Suppressor macrophage treated with lipopolysaccharide for 1 hour (primary cell): Measurements from ENCODE around the gene MMP14.
"Not testable (repeated sequence)": the region's sequence is repeated elsewhere in the genome, so short reads cannot be mapped to it uniquely, and the experiment has no call there.

Source experiments
- DNase-seq, 3 donors: peaks; one replicate each; pipeline ENCODE4 v3.0.0-alpha.2; 2020 to 2022

The MMP14 gene

GRCh38 chr14:22836301-22837113, at the start of gene MMP14:
Gene MMP14 (plus strand): TSS chr14:22836585. CDS start chr14:22836818, 233 bp downstream.
- peak; percentile 55 to 85 (median 59) for DNase-seq

- DNase-seq: no peak
Measured at GRCh38 chr14:22786685-22787084, 49.7 kb upstream of the MMP14 start.

GRCh38 chr14:22791301-22791700, 45.1 kb upstream of the MMP14 start:
- DNase-seq: peak; percentile 87 to 96 (median 94)

GRCh38 chr14:22792158-22792557, 44.2 kb upstream of the MMP14 start:
- DNase-seq: no peak

DNA sequence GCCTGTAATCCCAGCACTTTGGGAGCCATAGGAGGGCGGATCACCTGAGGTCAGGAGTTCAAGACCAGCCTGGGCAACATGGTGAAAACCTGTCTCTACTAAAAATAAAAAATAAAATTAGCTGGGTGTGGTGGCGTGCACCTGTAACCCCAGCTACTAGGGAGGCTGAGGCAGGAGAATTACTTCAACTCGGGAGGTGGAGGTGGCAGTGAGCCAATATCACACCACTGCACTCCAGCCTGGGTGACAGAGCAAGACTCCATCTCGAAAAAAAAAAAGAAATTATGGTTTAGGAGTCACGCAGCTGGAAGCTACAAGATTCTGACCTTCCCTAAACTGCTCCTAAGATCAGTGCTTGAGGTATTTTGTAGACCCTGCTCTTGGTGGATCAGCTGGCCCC, 42.8 kb upstream of the MMP14 start:
- DNase-seq: not testable (repeated sequence)

- no peak for DNase-seq
Measured at GRCh38 chr14:22793976-22794375, 42.4 kb upstream of the MMP14 start.

- no peak for DNase-seq
Measured at GRCh38 chr14:22794551-22794951, 41.8 kb upstream of the MMP14 start.

DNA sequence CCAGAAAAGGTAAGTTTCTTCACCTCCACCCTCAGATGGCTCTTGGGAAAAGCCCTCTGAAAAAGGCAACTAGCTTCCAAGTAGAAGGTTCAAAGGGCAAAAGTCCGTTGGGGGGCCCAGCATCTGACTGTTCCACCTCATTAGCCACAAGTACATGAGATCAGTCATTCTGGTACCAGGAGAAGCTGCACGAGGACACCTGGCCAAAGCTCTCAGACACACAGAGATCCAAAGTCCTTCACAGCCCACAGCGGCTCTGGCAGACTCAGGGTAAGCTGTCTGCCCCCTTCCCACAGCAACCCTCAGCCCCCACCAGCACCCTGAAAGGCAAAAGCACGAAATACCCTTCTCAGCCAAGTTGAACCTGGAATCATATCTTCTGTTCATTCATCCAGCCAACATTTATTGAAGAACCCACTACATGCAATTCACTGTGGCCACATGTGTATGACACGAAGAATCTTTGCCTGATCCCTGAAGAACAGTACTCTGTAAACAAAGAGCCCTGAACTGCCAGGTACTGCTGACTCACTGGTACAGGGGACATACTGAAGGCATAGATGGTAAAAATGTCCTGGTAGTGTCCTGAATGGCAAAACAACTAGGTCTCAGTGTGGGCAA, 40.2 kb upstream of the MMP14 start:
- DNase-seq: no peak

DNA sequence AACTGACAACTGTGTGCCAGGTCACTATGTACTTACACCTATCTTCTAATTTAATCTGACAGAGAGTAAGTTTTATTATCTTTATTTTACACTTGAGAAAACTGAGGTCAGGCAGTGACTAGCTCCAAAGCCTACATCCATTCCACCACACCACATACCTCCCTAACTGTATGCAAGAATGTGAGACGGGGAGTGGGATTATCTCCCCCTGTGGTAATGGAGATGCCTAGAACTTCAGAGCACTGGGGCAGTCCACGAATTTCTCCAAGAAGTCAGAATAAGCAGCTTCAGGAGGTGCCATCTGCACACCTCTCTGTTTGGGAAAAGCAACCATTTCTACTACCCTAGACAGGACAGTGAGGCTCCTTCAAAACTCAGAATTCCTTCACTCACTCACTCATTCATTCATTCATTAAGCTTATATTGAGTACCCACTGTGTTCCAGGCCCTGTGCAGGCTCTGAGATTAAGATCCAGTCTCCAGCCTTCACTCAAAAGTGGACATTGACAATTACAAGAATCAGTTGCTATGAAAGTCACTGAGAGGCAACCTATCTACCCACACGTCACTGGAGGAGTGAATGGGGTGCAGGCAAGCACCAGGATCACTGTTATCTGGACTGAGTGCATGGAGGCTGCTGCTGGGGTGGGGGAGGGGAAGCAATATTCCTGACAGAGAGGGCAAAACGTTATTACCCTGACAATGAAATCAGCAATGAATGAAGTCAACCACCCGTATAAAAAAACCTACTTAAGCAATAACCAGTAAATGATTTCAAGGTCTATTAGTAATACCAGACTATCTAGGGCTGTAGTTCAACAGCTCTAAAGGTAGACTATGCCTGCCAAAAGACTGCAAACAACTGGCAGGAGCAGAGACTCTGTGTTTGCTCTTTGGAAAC, 39.1 kb upstream of the MMP14 start:
- peak in 1 of 3 donors; percentile 49 for DNase-seq

GRCh38 chr14:22798528-22798927, 37.9 kb upstream of the MMP14 start:
- DNase-seq: peak; percentile 55 to 75 (median 73)

DNA sequence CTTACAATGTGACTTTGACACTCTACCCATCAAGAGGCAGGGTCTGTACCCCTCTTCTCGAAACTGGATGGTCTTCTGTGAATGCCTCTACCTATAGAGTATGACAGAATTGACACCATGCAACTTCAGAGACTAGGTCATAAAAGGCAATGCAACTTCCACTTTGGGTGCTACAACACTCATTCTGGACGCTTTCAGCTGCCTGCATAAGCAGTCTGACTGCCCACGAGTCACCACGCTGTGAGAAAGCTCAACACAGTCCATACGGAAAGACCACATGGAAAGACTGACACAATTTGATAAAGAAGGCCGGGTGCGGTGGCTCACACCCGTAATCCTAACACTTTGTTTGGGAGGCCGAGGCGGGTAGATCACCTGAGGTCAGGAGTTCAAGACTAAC, 36.0 kb upstream of the MMP14 start:
- DNase-seq: peak; percentile 76 to 83 (median 80)

GRCh38 chr14:22801716-22802115, 34.7 kb upstream of the MMP14 start:
- DNase-seq: peak in 2 of 3 donors; percentile 44 to 56

- DNase-seq: no peak
Measured at GRCh38 chr14:22802860-22803686, 33.3 kb upstream of the MMP14 start.

GRCh38 chr14:22803687-22803974, 32.8 kb upstream of the MMP14 start:
- no peak for DNase-seq

GRCh38 chr14:22805235-22805634, 31.1 kb upstream of the MMP14 start:
- DNase-seq: not testable (repeated sequence)

DNA sequence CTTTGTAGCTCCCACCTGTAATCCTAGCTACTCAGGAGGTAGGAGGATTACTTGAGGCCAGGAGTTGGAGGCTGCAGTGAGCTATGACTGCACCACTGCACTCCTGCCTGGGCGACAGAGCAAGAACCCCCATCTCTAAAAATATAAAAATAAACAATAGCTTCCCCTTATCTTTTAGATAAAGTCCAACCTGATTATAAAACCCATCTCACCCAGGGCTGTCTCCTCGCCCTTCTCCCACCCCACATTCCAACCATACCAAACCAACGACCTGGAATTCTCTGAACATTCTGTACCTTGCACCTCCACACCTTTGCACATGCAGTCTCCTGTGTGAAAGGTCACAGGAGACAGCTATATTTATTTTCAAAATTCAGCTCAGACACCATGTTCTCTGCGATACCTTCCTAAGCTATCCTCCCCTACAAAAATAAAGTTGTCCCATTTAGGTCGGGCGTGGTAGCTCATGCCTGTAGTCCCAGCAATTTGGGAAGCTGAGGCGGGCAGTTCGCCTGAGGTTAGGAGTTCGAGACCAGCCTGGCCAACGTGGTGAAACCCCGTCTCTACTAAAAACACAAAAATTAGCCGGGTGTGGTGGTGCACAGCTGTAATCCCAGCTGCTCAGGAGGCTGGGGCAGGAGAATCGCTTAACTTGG, 28.8 kb upstream of the MMP14 start:
- DNase-seq: no peak

DNA sequence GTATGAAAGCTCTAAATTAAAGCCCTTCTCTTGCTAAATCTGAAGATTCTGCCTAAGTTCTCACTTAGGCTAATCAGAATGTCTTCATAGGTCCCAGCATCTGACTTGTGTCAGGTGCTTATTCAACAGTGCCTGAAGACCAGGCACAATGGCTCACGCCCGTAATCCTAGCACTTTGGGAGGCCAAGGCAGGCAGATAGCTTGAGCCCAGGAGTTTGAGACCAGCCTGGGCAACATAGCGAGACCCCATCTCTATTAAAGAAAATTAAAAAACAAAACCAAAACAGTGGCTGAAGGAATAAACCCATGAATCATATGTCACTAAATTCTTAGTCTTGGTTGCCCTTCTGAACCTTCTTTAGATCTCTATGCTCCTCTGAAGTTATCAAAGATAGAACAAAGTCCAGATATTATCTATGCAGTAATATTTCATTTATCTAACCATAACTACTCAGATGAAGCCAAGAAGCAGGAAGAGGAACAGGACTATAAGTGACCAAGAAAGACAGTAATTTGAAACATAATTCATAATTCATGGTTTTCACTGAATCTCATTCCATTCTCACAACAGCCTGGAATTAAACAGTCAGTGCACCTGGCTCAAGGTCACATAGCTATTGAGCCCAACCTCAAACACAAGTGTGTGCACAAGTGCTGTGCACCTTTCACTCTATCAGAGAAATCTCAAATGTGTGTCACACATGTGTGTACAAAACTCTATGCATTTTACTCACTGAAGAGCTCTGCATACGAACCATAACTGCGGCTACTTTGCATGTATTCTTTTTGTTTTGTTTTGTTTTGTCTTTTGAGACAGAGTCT, 27.8 kb upstream of the MMP14 start:
- DNase-seq: peak in 1 of 3 donors; percentile 14

DNA sequence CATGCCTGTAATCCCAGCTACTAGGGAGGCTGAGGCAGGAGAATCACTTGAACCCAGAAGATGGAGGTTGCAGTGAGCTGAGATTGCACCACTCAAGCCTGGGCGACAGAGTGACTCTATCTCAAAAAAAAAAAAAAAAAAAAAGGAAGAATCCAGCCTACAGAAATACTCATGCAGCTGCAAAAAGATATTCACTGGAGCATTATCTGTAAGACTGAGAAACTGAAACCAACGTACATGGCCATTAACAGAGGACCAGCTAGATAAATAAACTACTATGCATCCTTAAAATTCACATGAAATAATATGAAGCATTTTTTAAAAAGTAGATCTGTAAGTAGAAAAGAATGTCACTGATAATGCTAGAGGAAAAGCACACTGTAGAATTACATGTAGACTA, 24.7 kb upstream of the MMP14 start:
- peak; percentile 67 to 88 (median 77) for DNase-seq

DNA sequence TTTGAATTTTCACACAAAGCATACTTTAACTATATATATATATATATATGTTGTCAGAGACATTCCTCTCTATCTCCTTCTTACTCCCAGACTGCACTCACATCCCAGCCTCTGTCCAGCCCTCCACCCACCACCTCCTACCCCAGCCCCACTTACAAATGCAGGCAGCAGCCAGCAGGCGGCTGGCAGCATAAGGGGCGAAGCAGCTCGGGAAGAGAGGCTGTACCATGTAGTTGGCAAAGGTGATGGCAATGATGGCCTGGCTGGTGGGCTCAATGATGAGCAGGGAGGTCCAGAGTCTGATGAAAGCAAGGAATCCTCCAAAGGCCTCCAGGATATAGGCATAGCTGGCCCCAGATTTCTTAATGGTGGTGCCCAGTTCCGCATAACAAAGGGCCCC, 23.6 kb upstream of the MMP14 start:
- peak in 2 of 3 donors; percentile 18 to 41 for DNase-seq

DNA sequence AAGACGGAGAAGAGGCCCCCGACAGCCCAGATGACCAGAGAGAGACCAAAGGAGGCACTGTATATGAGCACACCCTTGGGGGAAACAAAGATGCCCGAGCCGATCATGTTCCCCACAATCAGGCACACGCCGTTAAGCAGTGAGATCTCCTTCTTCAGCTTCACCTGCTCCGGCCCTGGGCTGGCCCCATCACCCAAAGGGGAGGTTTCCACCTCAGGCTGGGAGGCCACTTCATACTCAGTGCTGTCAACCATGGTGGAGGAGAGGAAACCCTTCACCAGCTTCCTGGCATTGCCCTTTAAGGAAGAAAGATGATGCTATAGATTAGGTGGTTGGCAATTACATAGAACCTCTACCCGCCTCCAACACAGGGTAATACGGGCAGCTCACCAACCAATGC, 23.2 kb upstream of the MMP14 start:
- DNase-seq: peak in 1 of 3 donors; percentile 17

- DNase-seq: peak in 1 of 3 donors; percentile 8
Measured at GRCh38 chr14:22814373-22814772, 22.0 kb upstream of the MMP14 start.
